Common myeloid progenitor, CD34-positive (primary cell): Measurements from ENCODE around the gene CCDC40.

Experiments
- CTCF ChIA-PET: fragments of 350-600 bp; sonication (Branson Sonifier 250); formaldehyde crosslinking; loops from one replicate; lab custom pipeline; 2021; ENCODE audit warnings: antibody characterized with exemption; lab: Charles Lee
- POLR2A ChIA-PET: fragments of 350-600 bp; sonication (Branson Sonifier 250); formaldehyde crosslinking; loops from one replicate; lab custom pipeline; 2021; ENCODE audit warnings: antibody characterized with exemption; lab: Charles Lee
- DNase-seq, 3 donors: peaks; one replicate each; pipeline versions ENCODE4 v3.0.0 to v3.0.0-alpha.2; 2013
- H3K27ac ChIP-seq, 2 experiments: 1 replicate in 1 of 2; 2 replicates in 1 of 2; pipeline ENCODE4 v1.7.0; 2013; ENCODE audit warnings: inconsistent platforms in 2 of 2, low read length in 2 of 2, mild to moderate bottlenecking in 2 of 2, low read depth in 1 of 2, moderate library complexity in 1 of 2; ENCODE audit not compliant: severe bottlenecking in 2 of 2, insufficient read depth in 1 of 2, poor library complexity in 1 of 2
- H3K27me3 ChIP-seq, 5 experiments: replicated peaks in 2 of 5; 1 replicate in 3 of 5; 2 replicates in 2 of 5; pipeline versions ENCODE4 v1.6.1 to v1.7.0; 2013; ENCODE audit warnings: low read length in 4 of 5, mild to moderate bottlenecking in 2 of 5, moderate library complexity in 2 of 5, inconsistent platforms in 1 of 5; ENCODE audit not compliant: insufficient read depth in 5 of 5, control insufficient read depth in 4 of 5
- H3K36me3 ChIP-seq, 4 experiments: 1 replicate in 2 of 4; 2 replicates in 2 of 4; pipeline versions ENCODE4 v1.6.1 to v1.7.0; 2013; ENCODE audit warnings: low read length in 3 of 4, control low read depth in 1 of 4, mild to moderate bottlenecking in 1 of 4; ENCODE audit not compliant: control insufficient read depth in 4 of 4, insufficient read depth in 4 of 4
- H3K4me1 ChIP-seq, 4 experiments: 1 replicate in 3 of 4; 2 replicates in 1 of 4; pipeline versions ENCODE4 v1.6.1 to v1.7.1; 2013; ENCODE audit warnings: low read length in 3 of 4, mild to moderate bottlenecking in 3 of 4, control low read depth in 1 of 4, inconsistent platforms in 1 of 4, moderate library complexity in 1 of 4; ENCODE audit not compliant: control insufficient read depth in 4 of 4, insufficient read depth in 4 of 4; ENCODE audit errors: control extremely low read depth in 1 of 4
- H3K4me3 ChIP-seq, 7 experiments: 1 replicate in 4 of 7; 2 replicates in 3 of 7; pipeline versions ENCODE4 v1.5.1 to v1.7.0; 2013; ENCODE audit warnings: mild to moderate bottlenecking in 7 of 7, low read length in 6 of 7, moderate library complexity in 6 of 7, inconsistent platforms in 2 of 7, low read depth in 2 of 7, control low read depth in 1 of 7; ENCODE audit not compliant: insufficient read depth in 4 of 7, control insufficient read depth in 1 of 7; ENCODE audit errors: extremely low read depth in 1 of 7
- H3K9me3 ChIP-seq, 5 experiments: 1 replicate in 4 of 5; 2 replicates in 1 of 5; pipeline versions ENCODE4 v1.6.1 to v1.7.1; 2013; ENCODE audit warnings: low read length in 4 of 5, mild to moderate bottlenecking in 2 of 5, inconsistent platforms in 1 of 5, low read depth in 1 of 5, moderate library complexity in 1 of 5; ENCODE audit not compliant: control insufficient read depth in 4 of 5, insufficient read depth in 2 of 5; ENCODE audit errors: control extremely low read depth in 1 of 5
- WGBS: methylation state at CpG from one replicate; pipeline ENCODE4 v1.1.5; 2013; ENCODE audit not compliant: insufficient coverage; 5-methylcytosine and 5-hydroxymethylcytosine counted together

The CCDC40 gene

DNA sequence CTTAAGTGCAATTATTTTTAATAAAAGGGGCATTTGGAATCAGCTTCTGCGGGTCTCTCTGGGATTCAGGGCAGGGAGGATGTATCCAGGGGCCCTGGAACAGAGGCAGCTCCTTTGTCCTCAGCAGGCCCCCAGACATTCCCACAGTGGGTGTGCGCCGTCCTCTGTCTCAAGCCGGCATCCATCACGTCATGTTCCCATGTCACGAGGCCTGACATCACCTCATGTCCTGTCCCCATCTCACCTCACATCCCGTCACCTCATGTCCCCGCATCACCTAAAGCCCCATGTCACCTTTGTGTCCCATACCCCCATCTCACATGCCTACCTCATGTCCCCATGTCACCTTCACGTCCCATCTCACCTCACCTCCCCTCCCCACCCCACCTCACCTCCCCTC, 83.4 kb downstream of the CCDC40 start:
- WGBS: 97% methylated on average over 8 of the region's 9 CpGs
- Histone ChIP-seq H3K4me3 (no peak overlapping the region), H3K27me3 (no peaks in the 10 kb centered on the region), H3K9me3 (peaks cover 0 to 1% (median 0%) of the 10 kb centered on the region in 5 experiments), H3K4me1 (no peaks in the 10 kb centered on the region), H3K27ac (no peak overlapping the region), H3K36me3 (peaks cover 0 to 7% (median 1%) of the 10 kb centered on the region in 4 experiments)
- ChIA-PET POLR2A (no interaction called here), CTCF (no interaction called here)
- no peak for DNase-seq

DNA sequence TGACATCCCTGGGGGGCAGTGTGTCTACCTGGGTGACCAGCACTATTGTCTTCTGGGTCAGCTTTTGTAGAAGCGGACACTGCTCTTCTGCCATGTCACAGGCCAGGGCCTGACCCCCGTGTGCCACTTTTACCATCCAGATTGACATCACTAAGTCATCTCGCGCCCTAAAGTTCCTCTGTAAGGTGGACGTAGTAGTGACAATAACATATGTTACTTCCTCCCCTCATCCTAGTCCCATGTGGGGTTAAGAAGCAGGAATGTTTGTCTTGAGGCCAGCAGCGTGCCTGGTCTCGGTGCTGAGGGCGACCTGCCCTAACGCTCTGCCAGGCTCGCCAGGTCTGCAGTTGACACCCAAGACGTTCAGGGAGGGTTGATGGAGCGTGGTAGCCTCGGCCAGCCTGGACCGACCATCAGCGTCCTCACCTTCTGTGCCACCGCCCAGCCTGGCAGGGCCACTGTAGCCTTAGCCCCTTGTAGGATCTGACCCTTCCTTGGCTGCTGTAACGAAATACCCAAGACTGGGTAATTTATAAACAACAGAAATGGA, 85.7 kb downstream of the CCDC40 start:
- peaks cover 0 to 3% (median 1%) of the 10 kb centered on the region in 4 experiments for H3K36me3 ChIP-seq
- H3K4me1 ChIP-seq: no peaks in the 10 kb centered on the region
- ChIA-PET POLR2A (no interaction called here), CTCF (no interaction called here)
- no peaks in the 10 kb centered on the region for H3K9me3 ChIP-seq
- 95% methylated on average over 13 of the region's 17 CpGs for WGBS
- H3K4me3 ChIP-seq: no peak overlapping the region
- peaks cover 0 to 3% (median 0%) of the 10 kb centered on the region in 5 experiments for H3K27me3 ChIP-seq
- no peak for DNase-seq
- H3K27ac ChIP-seq: no peak overlapping the region

DNA sequence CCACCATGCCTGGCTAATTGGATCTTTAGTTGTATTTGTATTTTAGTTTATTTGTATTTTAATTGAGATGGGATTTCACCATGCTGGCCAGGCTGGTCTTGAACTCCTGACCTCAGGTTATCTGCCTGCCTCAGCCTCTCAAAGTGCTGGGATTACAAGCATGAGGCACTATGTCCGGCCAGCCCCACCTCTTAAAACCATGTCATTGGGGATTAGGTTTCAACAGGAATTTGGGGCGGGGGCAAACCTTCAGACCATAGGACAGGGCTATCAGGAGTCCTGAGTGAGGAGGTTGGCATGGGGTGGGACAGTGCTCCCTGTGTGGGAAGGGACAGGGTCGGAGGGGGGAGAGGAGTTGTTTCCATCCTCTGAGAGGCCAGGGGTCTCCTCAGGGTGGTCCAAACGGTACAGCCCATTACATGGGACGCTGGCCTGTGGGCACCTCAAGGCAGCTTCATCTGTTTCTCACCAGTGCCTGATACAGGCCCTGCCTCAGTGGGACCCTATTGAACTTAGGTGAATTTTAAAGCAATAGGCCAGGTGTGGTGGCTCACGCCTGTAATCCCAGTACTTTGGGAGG, 86.6 kb downstream of the CCDC40 start:
- no peak for DNase-seq
- ChIA-PET CTCF (no interaction called here), POLR2A (no interaction called here)
- 100% methylated on average over 3 of the region's 6 CpGs for WGBS
- Histone ChIP-seq H3K36me3 (peaks cover 0 to 3% (median 1%) of the 10 kb centered on the region in 4 experiments), H3K9me3 (no peaks in the 10 kb centered on the region), H3K27me3 (peaks cover 0 to 7% (median under 1%) of the 10 kb centered on the region in 5 experiments), H3K4me3 (no peak overlapping the region), H3K27ac (no peak overlapping the region), H3K4me1 (no peaks in the 10 kb centered on the region)

DNA sequence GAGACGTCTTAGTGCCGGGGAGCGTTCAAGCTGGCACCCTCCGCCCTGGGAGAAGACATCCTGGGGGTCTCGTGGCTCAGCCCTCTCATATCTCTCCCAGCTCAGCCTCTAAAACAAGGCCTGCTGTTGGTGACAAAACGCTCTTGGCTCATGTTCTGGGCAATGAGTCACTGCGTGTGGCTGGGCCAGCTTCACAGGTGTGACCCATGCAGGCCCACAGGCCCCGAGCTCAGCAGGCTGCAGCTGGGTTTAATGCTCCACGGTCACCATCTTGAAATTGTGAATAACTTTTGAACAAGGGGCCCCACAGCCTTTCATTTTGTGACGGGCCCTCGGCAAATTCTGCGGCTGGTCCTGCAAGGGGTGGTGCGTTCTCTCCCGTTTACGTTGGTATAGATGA, 87.3 kb downstream of the CCDC40 start:
- WGBS: 98% methylated on average over 12 of the region's 15 CpGs
- Histone ChIP-seq H3K27me3 (peaks cover 0 to 7% (median 3%) of the 10 kb centered on the region in 5 experiments), H3K4me1 (no peaks in the 10 kb centered on the region), H3K4me3 (no peak overlapping the region), H3K36me3 (no peaks in the 10 kb centered on the region), H3K9me3 (no peaks in the 10 kb centered on the region), H3K27ac (no peak overlapping the region)
- ChIA-PET CTCF (no interaction called here), POLR2A (no interaction called here)
- no peak for DNase-seq

DNA sequence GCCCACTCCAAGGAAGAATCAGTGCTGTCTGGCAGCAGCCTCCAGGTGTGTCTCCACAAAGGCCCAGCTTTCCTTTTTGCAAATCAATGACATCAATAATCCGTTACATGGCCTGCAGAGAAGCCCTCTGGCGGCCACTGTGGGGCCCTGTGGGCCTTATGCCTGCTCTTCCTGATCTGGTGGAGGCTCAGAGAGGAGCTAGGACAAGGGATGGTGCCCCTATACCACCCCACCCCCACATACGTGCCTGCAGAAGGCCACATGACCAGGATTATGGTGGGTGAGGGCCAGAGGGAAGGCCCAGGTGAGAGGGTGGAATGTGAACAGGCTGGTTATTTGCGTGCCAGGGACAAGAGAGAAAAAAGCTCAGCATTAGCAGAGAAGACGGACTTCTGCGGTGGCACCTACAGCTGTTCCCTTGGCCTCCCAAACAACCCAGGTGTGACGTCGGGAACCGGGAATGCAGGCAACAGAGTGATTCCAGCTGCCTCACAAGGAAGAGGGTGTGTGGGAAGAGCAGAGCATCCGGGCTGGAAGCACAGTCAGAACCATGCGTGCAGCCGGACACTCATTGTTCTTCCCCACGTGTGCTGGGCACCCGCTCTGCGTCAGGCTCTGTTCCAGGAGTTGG, 88.0 kb downstream of the CCDC40 start:
- H3K4me3 ChIP-seq: no peak overlapping the region
- CTCF ChIA-PET: interaction anchor here (0.8 to 1.7 kb wide), 2 partner anchors 21 to 23 kb away, joined by 4 to 6 read pairs; partner anchors contain the start of gene GAA
- 92% methylated on average over 13 of the region's 15 CpGs for WGBS

DNA sequence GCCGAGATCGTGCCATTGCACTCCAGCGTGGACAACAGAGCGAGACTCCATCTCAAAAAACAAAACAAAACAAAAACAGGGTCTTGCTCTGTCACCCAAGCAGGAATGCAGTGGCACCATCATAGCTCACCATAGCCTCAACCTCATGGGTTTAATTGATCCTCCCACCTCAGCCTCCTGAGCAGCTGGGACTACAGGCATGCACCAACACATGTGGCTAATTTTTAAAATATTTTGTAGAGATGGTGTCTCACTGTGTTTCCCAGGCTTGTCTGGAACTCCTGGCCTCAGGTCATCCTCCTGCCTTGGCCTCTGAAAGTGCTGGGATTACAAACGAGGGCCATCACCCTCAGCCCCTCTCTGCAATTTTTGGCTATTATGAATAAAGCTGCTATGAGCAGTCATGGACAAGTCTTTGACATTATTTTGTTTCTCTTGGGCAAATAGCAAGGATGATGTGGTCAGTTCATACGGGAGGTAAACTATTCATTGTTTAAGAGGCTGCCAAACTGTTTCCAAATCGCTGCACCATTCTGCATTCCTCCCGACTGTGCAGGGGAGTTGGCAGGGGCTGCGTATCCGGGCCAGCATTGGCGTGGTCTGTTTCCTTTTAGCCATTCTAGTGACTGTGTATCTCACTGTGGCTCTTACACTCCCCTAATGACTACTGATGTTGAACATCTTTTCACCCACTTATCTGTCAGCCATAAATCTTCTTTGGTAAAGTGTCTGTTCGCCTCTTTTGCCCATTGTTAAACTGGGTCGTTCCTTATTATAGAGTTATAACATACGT, 89.4 kb downstream of the CCDC40 start:
- DNase-seq: no peak
- H3K27ac ChIP-seq: no peak overlapping the region
- WGBS: 87% methylated on average over 8 of the region's 14 CpGs
- H3K36me3 ChIP-seq: no peaks in the 10 kb centered on the region
- POLR2A ChIA-PET: no interaction called here
- H3K4me3 ChIP-seq: no peak overlapping the region
- no peaks in the 10 kb centered on the region for H3K9me3 ChIP-seq
- no peaks in the 10 kb centered on the region for H3K4me1 ChIP-seq
- H3K27me3 ChIP-seq: peaks cover 0 to 11% (median 3%) of the 10 kb centered on the region in 5 experiments
- CTCF ChIA-PET: interaction anchor here (1.7 kb wide), 1 partner anchor 20 kb away, joined by 4 read pairs; no protein-coding TSS in a partner anchor

More for the DNA sequence above, 88.0 kb downstream of the CCDC40 start:
- DNase-seq: no peak
- Histone ChIP-seq H3K27ac (no peak overlapping the region), H3K36me3 (no peaks in the 10 kb centered on the region), H3K9me3 (no peaks in the 10 kb centered on the region), H3K4me1 (no peaks in the 10 kb centered on the region), H3K27me3 (peaks cover 0 to 11% (median 3%) of the 10 kb centered on the region in 5 experiments)
- POLR2A ChIA-PET: no interaction called here

DNA sequence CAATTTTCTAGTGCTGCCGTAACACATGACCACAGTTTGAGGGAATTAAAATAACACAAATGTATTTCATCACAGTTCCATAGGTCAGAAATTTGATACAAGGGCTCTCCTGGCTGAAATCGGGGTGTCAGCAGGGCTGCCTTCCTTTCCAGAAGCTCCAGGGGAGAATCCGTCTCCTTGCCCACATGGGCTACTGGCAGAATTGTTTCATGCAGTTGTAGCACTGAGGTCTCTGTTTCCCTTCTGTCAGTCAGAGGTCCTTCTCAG, 89.9 kb downstream of the CCDC40 start:
- ChIA-PET CTCF (no interaction called here), POLR2A (no interaction called here)
- no peaks in the 10 kb centered on the region for H3K9me3 ChIP-seq
- H3K36me3 ChIP-seq: no peaks in the 10 kb centered on the region
- H3K27me3 ChIP-seq: peaks cover 0 to 11% (median 3%) of the 10 kb centered on the region in 5 experiments
- no peak overlapping the region for H3K4me3 ChIP-seq
- WGBS: 88% methylated on average over 2 of the region's 3 CpGs
- no peak overlapping the region for H3K27ac ChIP-seq
- H3K4me1 ChIP-seq: no peaks in the 10 kb centered on the region
- DNase-seq: no peak
